Tibial nerve (tissue), 4 donors: Measurements from ENCODE around the gene OLFM2.

Experiments used
- EP300 ChIP-seq, 2 donors: sonication (generic); formaldehyde crosslinking; IDR thresholded peaks; one replicate each; pipeline ENCODE4 v1.6.1; 2017; ENCODE audit warnings: antibody characterized with exemption in 2 of 2, mild to moderate bottlenecking in 1 of 2
- TF ChIP-seq, protein P1 (sequence below), 5 experiments: fragments of 200-600 bp in 3 of 5; fragments of 450-650 bp in 2 of 5; sonication (generic) in 3 of 5; IDR thresholded peaks; one replicate each; pipeline ENCODE4 v1.5.1; 2016 to 2019; ENCODE audit warnings: antibody characterized with exemption in 5 of 5, mild to moderate bottlenecking in 3 of 5, moderate library complexity in 2 of 5

DNA sequence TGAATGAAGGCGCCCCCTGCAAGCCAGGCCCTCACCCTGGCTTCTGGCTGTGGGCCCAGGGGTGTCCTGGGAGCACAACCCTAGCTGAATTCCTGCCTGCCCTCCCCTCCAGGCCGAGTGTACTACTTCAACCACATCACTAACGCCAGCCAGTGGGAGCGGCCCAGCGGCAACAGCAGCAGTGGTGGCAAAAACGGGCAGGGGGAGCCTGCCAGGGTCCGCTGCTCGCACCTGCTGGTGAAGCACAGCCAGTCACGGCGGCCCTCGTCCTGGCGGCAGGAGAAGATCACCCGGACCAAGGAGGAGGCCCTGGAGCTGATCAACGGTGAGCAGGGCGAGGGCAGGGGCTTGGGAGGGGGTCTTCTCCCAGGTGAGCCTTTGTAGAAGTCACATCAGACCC lies 98.0 kb downstream of the OLFM2 start:
- TF ChIP-seq, protein P1, sequence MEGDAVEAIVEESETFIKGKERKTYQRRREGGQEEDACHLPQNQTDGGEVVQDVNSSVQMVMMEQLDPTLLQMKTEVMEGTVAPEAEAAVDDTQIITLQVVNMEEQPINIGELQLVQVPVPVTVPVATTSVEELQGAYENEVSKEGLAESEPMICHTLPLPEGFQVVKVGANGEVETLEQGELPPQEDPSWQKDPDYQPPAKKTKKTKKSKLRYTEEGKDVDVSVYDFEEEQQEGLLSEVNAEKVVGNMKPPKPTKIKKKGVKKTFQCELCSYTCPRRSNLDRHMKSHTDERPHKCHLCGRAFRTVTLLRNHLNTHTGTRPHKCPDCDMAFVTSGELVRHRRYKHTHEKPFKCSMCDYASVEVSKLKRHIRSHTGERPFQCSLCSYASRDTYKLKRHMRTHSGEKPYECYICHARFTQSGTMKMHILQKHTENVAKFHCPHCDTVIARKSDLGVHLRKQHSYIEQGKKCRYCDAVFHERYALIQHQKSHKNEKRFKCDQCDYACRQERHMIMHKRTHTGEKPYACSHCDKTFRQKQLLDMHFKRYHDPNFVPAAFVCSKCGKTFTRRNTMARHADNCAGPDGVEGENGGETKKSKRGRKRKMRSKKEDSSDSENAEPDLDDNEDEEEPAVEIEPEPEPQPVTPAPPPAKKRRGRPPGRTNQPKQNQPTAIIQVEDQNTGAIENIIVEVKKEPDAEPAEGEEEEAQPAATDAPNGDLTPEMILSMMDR (IDR thresholded peaks at IDR 0.05): no peak
- TF ChIP-seq EP300 (IDR thresholded peaks at IDR 0.05): no peak
